Osteoblast (primary cell): Measurements from ENCODE around the gene SNX8. TPM values are rescaled to one million over a fixed set of nuclear protein-coding genes. Genes with fewer than 3 reads are reported as not detected.

Experiments
- DNase-seq: peaks from one replicate; pipeline ENCODE4 v3.0.0; 2011; ENCODE audit warnings: low spot score, mixed read lengths; ENCODE audit not compliant: insufficient read length; ENCODE audit errors: missing footprints
- H2AFZ ChIP-seq: 2 replicates; pipeline ENCODE4 v1.6.0; 2011; ENCODE audit warnings: mild to moderate bottlenecking, low read length
- H3K27ac ChIP-seq: 2 replicates; pipeline ENCODE4 v1.5.1; 2011; ENCODE audit warnings: mild to moderate bottlenecking, low read depth, low read length, moderate library complexity
- H3K27me3 ChIP-seq: 2 replicates; pipeline ENCODE4 v1.6.0; 2012; ENCODE audit warnings: mild to moderate bottlenecking, control low read depth, inconsistent platforms, low read length, moderate library complexity; ENCODE audit not compliant: insufficient read depth
- H3K36me3 ChIP-seq: 2 replicates; pipeline ENCODE4 v1.5.1; 2011; ENCODE audit warnings: mild to moderate bottlenecking, low read length, control low read depth, moderate library complexity; ENCODE audit not compliant: insufficient read depth
- H3K4me1 ChIP-seq: 2 replicates; pipeline ENCODE4 v1.5.1; 2011; ENCODE audit warnings: mild to moderate bottlenecking, low read length, control low read depth, moderate library complexity; ENCODE audit not compliant: insufficient read depth
- H3K4me2 ChIP-seq: 2 replicates; pipeline ENCODE4 v1.6.0; 2011; ENCODE audit warnings: mild to moderate bottlenecking, low read length; ENCODE audit not compliant: insufficient read depth
- H3K4me3 ChIP-seq: fragments of 200-600 bp; sonication (generic); 3 replicates; pipeline ENCODE4 v1.5.1; 2012; ENCODE audit warnings: mild to moderate bottlenecking, low read length, inconsistent platforms; ENCODE audit not compliant: insufficient read depth
- H3K79me2 ChIP-seq: 2 replicates; pipeline ENCODE4 v1.6.0; 2012; ENCODE audit warnings: mild to moderate bottlenecking, low read length, control low read depth, inconsistent platforms; ENCODE audit not compliant: insufficient read depth
- H3K9me3 ChIP-seq: 2 replicates; pipeline ENCODE4 v1.5.1; 2011; ENCODE audit warnings: low read depth, low read length, control low read depth
- H4K20me1 ChIP-seq: 2 replicates; pipeline ENCODE4 v1.6.0; 2012; ENCODE audit warnings: mild to moderate bottlenecking, low read length, control low read depth; ENCODE audit not compliant: insufficient read depth
- total RNA-seq: library from RNA; depleted of rRNA; stranded (reverse); fragments of >200 nt; gene quantifications from 2 replicates; pipeline ENCODE4 v1.2.3, GENCODE V29; 2012
- TF ChIP-seq, protein P1 (sequence below): IDR thresholded peaks from 2 replicates; pipeline ENCODE4 v1.5.1; 2011; ENCODE audit warnings: mild to moderate bottlenecking, low read depth, low read length, moderate library complexity; ENCODE audit errors: extremely low read depth

Gene SNX8
- total RNA-seq, 1 donor: 16.3 TPM

DNA sequence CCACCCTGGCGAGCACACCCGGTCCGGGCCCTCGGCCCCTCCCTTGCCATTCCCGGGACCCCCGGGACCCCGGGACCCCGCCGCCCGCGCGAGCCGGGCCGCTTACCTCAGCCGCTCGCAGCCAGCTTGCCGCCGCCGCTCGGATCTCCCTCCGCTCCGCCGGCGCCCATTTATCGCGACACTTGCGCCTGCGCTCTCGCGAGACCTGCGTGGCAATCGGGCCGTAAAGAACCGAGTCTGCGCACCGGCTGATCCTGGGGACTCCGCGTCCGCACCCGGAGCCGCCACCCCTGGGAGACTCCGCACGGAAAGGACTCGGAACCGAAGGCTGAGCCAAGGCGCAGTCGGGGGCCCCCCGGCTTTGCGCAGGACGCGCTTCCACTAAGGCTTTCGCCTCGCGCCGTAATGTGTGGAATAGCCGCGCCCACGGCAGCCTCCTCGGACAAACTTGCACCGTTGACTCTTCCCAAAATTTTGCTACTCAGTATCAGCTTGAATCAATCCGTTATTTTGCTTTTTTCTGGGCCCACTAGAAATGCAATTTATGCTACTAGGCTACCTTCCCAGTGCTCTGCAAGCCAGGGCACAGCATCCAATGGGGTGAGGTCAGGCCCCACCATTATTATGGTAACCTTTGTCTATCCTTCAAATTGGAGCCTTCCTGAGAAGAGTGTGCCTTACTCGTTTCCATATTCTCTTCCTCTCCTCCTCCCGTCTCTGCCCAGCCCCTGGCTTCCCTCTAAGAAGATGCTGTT lies 81.3 kb downstream of the SNX8 start, which contains the start of gene MAD1L1:
Gene MAD1L1, minus strand, starts transcription at position 180 of the 755 bp plus-strand sequence. CDS start 2,812 bp downstream, outside the sequence.
- Histone ChIP-seq H3K4me3 (peak within 1 kb of the TSS; percentile 90), H3K27me3 (no peaks in the 10 kb centered on the region), H3K4me1 (peaks cover 22% of the 10 kb centered on the region), H2AFZ (peak within 1 kb of the TSS; percentile 97), H3K4me2 (peak within 1 kb of the TSS; percentile 97), H3K36me3 (peaks cover 34% of the 10 kb centered on the region), H4K20me1 (peaks cover 5% of the 10 kb centered on the region), H3K9me3 (no peaks in the 10 kb centered on the region), H3K79me2 (peaks cover 40% of the 10 kb centered on the region), H3K27ac (peak within 1 kb of the TSS; percentile 74)
- TF ChIP-seq, protein P1, sequence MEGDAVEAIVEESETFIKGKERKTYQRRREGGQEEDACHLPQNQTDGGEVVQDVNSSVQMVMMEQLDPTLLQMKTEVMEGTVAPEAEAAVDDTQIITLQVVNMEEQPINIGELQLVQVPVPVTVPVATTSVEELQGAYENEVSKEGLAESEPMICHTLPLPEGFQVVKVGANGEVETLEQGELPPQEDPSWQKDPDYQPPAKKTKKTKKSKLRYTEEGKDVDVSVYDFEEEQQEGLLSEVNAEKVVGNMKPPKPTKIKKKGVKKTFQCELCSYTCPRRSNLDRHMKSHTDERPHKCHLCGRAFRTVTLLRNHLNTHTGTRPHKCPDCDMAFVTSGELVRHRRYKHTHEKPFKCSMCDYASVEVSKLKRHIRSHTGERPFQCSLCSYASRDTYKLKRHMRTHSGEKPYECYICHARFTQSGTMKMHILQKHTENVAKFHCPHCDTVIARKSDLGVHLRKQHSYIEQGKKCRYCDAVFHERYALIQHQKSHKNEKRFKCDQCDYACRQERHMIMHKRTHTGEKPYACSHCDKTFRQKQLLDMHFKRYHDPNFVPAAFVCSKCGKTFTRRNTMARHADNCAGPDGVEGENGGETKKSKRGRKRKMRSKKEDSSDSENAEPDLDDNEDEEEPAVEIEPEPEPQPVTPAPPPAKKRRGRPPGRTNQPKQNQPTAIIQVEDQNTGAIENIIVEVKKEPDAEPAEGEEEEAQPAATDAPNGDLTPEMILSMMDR: no peak
- DNase-seq: peak; percentile 100

DNA sequence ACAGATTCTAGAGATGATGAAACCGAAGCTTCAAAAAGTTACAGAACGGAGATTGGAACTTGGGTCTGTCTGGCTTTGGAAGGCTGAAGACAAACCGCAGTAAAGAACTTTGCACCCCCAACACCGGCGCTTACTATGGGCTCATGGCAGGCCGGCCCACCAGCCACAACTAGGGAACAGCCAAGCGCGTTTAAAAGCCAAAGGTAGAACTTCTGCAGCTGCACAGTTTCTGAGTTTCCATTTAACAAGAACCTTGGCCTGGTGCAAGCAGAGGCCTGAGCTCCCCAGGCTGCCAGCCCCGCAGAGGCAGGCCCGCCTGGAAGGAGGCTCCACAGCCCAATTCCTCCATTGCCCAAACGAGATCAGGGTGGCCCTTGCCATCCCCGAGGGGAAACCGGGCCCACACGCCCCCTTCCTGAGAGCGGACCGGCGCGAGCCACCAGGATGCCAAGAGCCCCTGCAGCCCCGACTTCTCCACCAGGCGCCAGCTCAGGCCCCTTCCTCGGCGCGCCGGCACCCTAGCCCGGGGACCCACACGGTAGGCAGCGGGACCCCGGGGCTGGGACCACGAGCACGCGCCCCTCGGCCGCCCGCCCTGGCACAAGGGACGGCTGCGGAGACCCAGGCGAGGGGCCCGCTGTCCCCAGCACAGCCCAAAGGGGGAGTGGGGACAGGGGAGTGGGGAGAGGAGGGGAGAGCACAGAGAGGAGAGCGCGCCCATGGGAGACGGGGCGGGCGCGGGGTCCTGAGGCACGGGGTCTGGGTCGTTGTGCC lies 82.1 kb downstream of the SNX8 start:
- Histone ChIP-seq H3K27ac (peak overlapping the region; percentile 74), H3K9me3 (no peaks in the 10 kb centered on the region), H3K36me3 (peaks cover 26% of the 10 kb centered on the region), H4K20me1 (peaks cover 8% of the 10 kb centered on the region), H3K4me3 (peak overlapping the region; percentile 90), H3K4me2 (peak overlapping the region; percentile 97), H3K79me2 (peaks cover 45% of the 10 kb centered on the region), H2AFZ (peak overlapping the region; percentile 50), H3K4me1 (peaks cover 22% of the 10 kb centered on the region), H3K27me3 (no peaks in the 10 kb centered on the region)
- DNase-seq: no peak
- TF ChIP-seq, protein P1: no peak

DNA sequence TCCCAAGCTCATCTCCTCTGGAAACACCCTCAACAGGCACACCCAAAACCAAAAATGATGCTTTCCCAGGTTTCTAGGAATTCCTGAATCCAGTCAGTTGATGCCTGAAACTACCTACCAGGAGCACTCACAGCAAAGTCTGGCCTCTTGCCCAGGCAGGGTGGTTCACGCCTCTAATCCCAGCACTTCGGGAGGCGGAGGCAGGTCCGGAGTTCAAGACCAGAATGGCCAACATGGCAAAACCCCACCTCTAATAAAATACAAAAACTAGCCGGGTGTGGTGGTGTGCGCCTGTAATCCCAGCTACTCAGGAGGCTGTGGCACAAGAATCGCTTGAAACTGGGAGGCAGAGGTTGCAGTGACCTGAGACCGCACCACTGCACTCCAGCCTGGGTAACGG lies 83.4 kb downstream of the SNX8 start:
- TF ChIP-seq, protein P1: no peak
- H3K4me2 ChIP-seq: no peak overlapping the region
- H3K4me3 ChIP-seq: no peak overlapping the region
- no peak overlapping the region for H2AFZ ChIP-seq
- peaks cover 8% of the 10 kb centered on the region for H4K20me1 ChIP-seq
- peaks cover 22% of the 10 kb centered on the region for H3K4me1 ChIP-seq
- no peak overlapping the region for H3K27ac ChIP-seq
- DNase-seq: peak; percentile 37
- H3K27me3 ChIP-seq: no peaks in the 10 kb centered on the region
- H3K9me3 ChIP-seq: no peaks in the 10 kb centered on the region
- peaks cover 48% of the 10 kb centered on the region for H3K79me2 ChIP-seq
- H3K36me3 ChIP-seq: peaks cover 23% of the 10 kb centered on the region

DNA sequence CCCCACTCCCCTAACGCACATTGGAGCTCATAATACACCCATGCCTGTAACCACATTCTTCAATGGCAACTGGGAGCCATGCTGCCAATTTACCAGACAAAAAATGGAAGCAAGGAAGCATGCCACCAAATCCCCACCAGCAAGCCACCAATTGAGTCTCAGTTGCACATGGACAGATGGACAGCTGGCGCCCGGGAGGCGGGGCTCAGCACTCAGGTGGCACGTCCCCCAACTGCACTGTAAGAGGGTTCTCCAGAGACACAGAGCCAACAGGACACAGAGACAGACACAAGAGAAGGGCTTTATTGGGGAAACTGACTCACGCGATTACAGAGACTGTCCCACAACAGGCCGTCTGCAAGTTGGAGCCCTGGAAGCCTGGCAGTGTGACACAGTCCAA lies 84.0 kb downstream of the SNX8 start:
- Histone ChIP-seq H3K4me3 (no peak overlapping the region), H2AFZ (no peak overlapping the region), H3K9me3 (no peaks in the 10 kb centered on the region), H3K27ac (no peak overlapping the region), H3K4me1 (peaks cover 22% of the 10 kb centered on the region), H4K20me1 (peaks cover 8% of the 10 kb centered on the region), H3K4me2 (no peak overlapping the region), H3K79me2 (peaks cover 52% of the 10 kb centered on the region), H3K36me3 (peaks cover 24% of the 10 kb centered on the region), H3K27me3 (no peaks in the 10 kb centered on the region)
- peak; percentile 65 for DNase-seq
- TF ChIP-seq, protein P1: no peak
